Ramos (cell line): Measurements from ENCODE around the gene PPP2R2C.

Experiments used
- in situ Hi-C: fragments of 300-500 bp; cut with MboI; formaldehyde crosslinking; loops from one replicate; pipeline ENCODE4 v1.14.3; 2022; ENCODE audit warnings: low sequenced_read_pairs; ENCODE audit not compliant: unreplicated experiment

Gene PPP2R2C

GRCh38 chr4:6352031-6352692 lies 120.3 kb downstream of the PPP2R2C start:
- in situ Hi-C loops = no loop called here

- in situ Hi-C loops = no loop called here
These were observed 121.0 kb downstream of the PPP2R2C start for GRCh38 chr4:6351246-6352000.

- in situ Hi-C loops = no loop called here
These were observed 121.8 kb downstream of the PPP2R2C start for GRCh38 chr4:6350646-6351045.

- in situ Hi-C loops = no loop called here
These were observed 122.4 kb downstream of the PPP2R2C start for GRCh38 chr4:6349896-6350603.

GRCh38 chr4:6348408-6348807 lies 124.0 kb downstream of the PPP2R2C start:
- in situ Hi-C loops = no loop called here

GRCh38 chr4:6347511-6348045 lies 124.8 kb downstream of the PPP2R2C start:
- in situ Hi-C loops = no loop called here

GRCh38 chr4:6346373-6347110 lies 125.9 kb downstream of the PPP2R2C start:
- in situ Hi-C loops = no loop called here

- in situ Hi-C loops = no loop called here
These were observed 126.5 kb downstream of the PPP2R2C start for GRCh38 chr4:6345866-6346265.

GRCh38 chr4:6345096-6345830 lies 127.2 kb downstream of the PPP2R2C start:
- in situ Hi-C loops = no loop called here

- in situ Hi-C loops = no loop called here
These were observed 128.4 kb downstream of the PPP2R2C start for GRCh38 chr4:6343939-6344408.

GRCh38 chr4:6342530-6343293 lies 129.7 kb downstream of the PPP2R2C start:
- in situ Hi-C loops = no loop called here

- in situ Hi-C loops = no loop called here
These were observed 130.7 kb downstream of the PPP2R2C start for GRCh38 chr4:6341696-6342095.

GRCh38 chr4:6340446-6341015 lies 131.9 kb downstream of the PPP2R2C start:
- in situ Hi-C loops = no loop called here

- in situ Hi-C loops = no loop called here
These were observed 132.5 kb downstream of the PPP2R2C start for GRCh38 chr4:6339818-6340445.

GRCh38 chr4:6338951-6339817 lies 133.2 kb downstream of the PPP2R2C start:
- in situ Hi-C loops = no loop called here

GRCh38 chr4:6338175-6338950 lies 134.1 kb downstream of the PPP2R2C start:
- in situ Hi-C loops = no loop called here
